Measurements from ENCODE around the gene LRRK1.

DNA sequence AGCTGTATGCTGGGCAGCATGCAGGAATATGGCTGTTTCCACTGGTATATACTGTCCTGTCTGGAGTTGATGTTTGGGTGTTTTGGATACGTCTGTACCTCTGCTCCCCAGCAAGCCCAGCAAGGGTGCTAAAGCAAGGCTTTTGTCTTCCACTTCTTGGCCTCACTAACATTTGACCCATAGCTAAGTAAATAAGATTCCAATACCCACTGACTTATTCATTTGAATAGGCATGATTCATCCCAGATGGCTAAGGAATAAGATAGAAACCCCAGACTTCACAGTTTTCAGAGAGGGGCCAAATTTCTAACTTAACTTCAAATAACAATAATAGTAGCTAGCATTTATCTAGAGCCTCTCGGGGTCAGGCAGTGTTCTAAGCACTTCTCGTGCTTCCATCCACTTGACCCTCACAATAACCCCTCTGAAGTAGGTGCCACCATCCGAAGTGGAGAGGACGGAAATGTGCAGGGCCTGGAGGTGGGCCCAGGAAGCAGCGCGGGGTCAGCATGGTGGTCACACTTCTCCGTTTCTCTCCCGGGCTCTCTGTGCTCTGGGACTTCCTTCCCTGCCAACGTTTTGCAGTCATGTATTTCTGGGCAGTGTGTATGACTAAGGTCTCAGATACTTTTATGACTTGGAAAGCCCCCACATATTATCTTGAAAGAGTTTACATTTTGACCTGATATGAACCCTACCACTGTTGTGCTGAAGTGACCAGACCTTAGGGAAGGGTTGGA lies 39.3 kb downstream of the LRRK1 start:
- TF ChIP-seq, protein P1, sequence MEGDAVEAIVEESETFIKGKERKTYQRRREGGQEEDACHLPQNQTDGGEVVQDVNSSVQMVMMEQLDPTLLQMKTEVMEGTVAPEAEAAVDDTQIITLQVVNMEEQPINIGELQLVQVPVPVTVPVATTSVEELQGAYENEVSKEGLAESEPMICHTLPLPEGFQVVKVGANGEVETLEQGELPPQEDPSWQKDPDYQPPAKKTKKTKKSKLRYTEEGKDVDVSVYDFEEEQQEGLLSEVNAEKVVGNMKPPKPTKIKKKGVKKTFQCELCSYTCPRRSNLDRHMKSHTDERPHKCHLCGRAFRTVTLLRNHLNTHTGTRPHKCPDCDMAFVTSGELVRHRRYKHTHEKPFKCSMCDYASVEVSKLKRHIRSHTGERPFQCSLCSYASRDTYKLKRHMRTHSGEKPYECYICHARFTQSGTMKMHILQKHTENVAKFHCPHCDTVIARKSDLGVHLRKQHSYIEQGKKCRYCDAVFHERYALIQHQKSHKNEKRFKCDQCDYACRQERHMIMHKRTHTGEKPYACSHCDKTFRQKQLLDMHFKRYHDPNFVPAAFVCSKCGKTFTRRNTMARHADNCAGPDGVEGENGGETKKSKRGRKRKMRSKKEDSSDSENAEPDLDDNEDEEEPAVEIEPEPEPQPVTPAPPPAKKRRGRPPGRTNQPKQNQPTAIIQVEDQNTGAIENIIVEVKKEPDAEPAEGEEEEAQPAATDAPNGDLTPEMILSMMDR (IDR thresholded peaks at IDR 0.05) = no peak
- TF ChIP-seq POLR2A (IDR thresholded peaks at IDR 0.05; ENCODE audit: low read length) (peak; percentile 32), HDAC2 (IDR thresholded peaks at IDR 0.05) (no peak), MAZ (IDR thresholded peaks at IDR 0.05; ENCODE audit: borderline replicate concordance, low read depth, low read length) (no peak)

Measured in A549 (cell line).